Activated CD4-positive, alpha-beta T cell treated with anti-CD3 and anti-CD28 coated beads, Interleukin-2, amount 50 U/mL, for 4 hours (primary cell): Measurements from ENCODE around the gene NUMA1.

Experiments used
- DNase-seq, 2 experiments: peaks; one replicate each; pipeline ENCODE4 v3.0.0-alpha.2; 2020

The NUMA1 gene, protein sequence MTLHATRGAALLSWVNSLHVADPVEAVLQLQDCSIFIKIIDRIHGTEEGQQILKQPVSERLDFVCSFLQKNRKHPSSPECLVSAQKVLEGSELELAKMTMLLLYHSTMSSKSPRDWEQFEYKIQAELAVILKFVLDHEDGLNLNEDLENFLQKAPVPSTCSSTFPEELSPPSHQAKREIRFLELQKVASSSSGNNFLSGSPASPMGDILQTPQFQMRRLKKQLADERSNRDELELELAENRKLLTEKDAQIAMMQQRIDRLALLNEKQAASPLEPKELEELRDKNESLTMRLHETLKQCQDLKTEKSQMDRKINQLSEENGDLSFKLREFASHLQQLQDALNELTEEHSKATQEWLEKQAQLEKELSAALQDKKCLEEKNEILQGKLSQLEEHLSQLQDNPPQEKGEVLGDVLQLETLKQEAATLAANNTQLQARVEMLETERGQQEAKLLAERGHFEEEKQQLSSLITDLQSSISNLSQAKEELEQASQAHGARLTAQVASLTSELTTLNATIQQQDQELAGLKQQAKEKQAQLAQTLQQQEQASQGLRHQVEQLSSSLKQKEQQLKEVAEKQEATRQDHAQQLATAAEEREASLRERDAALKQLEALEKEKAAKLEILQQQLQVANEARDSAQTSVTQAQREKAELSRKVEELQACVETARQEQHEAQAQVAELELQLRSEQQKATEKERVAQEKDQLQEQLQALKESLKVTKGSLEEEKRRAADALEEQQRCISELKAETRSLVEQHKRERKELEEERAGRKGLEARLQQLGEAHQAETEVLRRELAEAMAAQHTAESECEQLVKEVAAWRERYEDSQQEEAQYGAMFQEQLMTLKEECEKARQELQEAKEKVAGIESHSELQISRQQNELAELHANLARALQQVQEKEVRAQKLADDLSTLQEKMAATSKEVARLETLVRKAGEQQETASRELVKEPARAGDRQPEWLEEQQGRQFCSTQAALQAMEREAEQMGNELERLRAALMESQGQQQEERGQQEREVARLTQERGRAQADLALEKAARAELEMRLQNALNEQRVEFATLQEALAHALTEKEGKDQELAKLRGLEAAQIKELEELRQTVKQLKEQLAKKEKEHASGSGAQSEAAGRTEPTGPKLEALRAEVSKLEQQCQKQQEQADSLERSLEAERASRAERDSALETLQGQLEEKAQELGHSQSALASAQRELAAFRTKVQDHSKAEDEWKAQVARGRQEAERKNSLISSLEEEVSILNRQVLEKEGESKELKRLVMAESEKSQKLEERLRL (N-terminal part only)

DNA sequence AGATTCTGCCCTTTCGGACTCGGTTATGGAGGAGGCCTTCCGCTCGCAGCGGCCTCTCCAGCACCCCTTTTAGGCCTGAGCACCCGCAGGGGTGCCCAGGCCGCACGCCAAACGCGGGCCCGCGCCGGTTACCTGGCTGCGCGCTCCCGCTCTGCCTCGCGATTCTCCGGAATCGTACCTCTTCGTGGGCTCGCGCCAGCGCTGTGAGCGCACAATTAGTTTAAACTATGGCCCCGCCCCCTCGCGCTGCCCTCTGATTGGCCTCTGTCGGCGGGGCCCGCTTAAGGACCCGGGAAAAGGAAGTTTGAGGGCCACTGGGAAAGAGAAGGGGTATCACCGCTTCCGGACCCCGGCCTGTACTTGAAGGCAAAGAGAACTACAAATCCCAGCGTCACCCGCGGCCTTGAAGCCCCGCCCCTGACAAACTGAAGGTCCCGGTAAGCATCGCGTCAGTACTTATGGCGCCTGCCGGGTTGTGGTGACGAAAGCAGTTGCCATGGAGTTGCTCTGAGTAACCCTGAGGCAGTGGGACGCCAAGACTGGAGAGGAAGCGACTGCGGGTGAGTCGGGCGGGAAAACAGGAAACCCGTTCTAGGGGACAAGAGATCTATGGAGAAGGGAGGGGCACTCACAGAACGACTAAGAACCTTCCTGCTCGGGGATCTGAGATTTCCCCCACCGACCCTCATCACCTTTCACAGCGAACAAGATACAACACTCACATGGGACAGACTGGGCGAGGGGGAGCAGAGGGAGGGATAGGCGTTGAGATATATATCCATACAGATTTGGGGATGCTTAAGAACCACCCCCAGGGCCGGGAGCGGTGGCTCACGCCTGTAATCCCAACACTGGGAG is at the start of gene NUMA1, which contains the start of gene LRRC51:
Gene NUMA1, minus strand, starts transcription at position 217 of the 858 bp plus-strand sequence. CDS start 44,599 bp downstream, outside the sequence.
Gene LRRC51, plus strand, starts transcription at position 525 of the 858 bp plus-strand sequence. CDS start 8,234 bp downstream, outside the sequence.
- DNase-seq = peak; percentile 99

DNA sequence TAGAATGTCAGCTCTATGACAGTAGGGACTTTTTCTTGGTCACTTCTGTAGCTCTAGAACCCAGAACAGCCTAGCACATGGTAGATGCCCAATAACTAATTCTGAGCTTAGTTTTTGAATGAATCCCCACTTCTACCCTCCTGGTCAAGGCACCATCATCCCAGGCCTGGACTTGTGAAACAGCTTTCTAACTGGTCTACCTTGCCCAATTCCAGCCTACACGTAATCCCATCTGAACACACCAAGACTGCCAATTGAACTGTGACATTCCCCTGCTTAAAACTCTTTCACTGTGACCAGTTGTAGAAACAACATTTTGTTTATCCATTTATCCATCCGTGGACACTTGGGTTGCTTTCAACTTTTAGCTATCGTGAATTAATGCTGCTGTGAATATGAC is 49.0 kb upstream of the NUMA1 start:
- no peak for DNase-seq

DNA sequence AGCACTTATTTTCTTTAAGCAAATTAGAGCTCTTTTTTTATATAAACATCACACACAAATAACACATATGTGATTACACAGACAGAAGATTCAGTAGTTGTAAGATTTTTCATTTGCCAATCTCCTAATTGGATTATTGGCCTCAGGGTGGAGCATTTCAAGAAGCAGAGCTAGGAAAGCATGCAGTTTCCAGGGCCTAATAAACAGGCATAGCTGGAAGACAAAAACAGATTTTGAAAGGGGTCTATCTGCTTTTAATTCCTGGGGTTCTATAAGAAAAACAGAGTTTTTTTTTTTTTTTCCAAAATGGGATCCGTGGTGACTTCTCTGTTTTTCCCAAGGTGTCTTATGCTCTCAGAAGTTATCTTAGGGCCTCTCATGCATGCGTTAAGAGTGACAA is 47.6 kb upstream of the NUMA1 start:
- no peak for DNase-seq

DNA sequence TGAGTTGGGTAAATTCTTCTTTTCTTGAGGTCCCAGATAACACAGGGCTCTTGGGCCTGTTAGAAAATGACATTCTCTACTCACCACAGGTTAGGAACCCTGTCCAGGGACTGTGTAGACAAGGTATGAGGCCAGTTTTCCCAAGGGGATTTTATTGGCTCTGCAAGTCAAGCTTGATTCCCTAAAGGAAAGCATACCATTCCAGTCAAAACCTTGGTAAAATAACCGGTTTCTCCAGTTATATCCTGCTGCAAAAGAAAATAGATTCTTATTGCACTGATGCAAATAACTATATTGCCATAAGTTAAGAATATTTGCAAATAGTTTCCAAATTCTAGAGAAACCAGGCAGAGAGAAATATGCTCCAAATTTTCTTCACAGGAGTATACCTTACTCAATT is 45.6 kb upstream of the NUMA1 start:
- no peak for DNase-seq

DNA sequence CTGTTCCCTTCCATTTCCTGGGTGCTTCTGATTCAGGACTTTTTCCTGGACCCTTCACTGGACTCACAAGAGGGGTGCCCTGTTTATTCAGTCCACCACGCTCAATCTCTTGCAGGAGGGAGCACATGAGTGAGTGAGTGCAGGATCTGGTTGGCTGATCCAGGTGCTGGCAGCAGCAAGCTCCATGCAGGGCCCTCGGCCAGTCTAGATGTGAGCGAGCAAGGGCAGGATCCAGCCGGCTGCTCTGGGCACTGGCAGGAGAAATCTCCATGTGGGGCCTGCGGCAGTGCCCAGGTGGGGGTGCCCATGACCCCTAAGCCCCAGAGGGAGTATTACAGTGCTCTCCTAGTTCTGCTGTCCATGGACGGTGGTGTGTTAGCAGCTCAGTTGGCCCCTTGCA is 43.7 kb upstream of the NUMA1 start:
- DNase-seq = no peak

DNA sequence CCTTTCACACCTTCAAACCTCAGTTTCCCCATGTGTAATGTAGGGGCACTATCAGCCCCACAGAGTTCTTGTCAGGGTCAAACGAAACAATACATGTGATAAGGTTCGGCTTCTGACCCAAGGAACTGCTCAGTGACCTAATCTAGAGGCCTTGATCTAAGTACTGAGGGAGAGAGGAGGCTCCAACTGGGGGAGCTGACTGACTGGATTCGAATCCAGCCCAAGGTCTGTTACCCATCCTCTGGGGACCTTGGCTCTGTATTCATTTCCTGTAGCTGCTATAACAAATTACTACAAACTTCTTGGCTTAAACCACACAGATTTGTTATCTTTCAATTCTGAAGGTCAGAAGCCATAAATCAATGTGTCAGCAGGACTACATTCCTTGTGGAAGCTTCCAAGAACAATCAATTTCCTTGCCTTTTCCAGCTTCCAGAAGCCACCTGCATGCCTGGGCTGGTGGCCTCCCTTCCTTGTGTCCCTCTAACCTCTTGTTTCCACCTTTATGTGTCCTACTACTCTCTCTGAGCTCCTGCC is 42.8 kb upstream of the NUMA1 start:
- DNase-seq = no peak

DNA sequence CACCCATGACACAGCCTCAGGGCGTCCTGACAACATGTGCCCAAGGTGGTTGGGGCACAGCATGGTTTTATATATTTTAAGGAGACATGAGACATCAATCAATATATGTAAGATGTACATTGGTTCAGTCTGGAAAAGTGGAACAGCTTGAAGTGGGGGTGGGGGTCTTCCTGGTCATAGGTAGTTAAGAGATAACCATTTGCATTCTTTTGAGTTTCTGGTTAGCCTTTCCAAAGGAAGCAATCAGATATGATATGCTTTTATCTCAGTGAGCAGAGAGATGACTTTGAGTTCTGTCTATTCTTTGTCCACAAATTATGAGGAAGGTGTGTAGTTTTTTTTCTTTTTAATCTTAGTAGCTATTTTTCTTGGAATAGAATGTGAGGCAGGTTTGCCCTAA is 42.3 kb upstream of the NUMA1 start:
- DNase-seq = no peak

DNA sequence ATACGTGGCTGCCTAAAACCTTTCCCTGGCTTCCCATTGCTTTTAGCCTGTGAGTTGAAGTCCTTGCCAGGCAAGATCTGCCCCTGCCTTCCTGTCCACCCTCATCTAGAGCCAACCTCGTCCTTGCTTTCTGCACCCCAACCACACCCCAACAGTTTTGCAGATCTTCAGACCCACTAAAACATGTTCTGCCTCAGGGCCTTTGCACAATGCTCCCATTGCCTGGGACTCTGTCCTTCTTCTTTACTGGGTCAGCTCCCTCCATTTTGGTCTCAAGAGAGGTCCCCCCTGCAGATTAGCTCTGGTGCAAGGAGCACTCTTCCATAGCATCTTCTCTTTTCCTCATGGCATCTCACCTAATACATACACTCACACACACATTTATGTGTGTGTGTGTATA is 40.6 kb upstream of the NUMA1 start:
- DNase-seq = no peak

DNA sequence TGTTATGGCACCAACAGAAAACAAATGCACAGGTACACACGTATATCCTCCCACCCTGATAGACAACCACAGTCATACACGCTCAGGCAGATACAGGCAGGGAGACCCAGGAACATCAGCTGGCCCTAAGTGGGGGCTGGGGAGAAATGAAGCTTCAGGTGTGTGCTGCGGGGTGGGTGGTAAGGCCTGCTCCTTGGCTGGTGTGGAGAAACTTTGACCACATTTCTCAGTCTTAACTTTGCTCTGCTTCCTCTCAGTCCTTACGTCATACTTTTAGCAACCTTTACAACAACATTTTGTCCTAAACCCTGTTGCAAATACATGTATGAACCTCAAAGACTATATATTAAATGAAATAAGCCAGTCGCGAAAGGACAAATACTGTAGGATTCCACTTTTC is 38.9 kb upstream of the NUMA1 start:
- no peak for DNase-seq

DNA sequence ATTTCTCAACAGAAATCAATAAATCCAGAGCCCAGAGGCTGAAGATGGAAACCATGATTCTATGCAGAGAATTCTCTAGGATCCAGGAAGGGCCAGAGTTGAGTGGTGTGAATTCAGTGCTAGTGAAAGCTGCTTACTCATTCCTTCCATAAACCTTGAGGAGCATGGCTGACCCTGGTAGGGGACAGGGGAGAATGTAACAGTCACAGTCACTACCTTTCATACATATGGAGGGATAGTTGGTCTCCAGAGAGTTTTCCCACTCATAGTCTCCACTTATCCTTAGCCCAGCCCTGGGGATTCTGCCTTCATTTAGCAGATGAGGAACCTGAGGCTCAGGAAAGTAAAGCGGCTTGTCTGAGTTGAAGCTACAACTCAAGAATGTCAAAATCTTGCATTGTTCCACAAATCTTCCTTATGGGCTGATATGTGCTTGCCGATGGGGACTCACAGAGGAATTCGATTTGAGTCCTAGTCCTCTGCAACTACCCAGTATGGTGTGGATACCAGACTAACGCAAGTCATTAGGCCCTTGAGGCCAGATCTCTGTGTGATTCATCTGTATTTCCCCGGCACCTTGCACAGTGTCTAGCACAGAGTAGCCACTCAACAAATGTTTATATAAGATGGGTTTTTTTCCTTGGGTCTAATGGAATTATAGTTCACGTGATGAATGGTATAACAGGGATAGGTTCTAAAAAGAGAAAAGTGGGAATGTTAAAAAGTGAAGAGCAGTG is 35.8 kb upstream of the NUMA1 start:
- DNase-seq = no peak

DNA sequence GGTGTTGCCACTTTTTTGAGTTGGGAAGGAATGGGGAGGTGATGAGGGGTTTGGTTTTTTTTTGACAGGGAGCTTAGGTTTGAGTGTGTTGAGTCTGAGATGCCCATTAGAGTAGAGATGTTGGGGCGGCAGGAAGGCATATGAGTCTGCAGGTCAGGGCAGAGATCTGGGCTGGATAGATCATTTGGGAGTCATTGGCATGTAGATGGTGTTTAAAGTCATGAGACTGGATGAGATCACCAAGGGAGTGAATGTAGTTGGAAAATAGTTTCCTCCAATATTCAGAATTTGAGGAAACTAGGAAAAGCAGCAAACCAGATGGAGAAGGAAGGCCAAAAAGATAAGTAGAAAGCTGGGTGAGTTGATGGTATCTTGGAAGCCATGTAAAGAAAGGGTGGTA is 34.2 kb upstream of the NUMA1 start:
- DNase-seq = no peak

DNA sequence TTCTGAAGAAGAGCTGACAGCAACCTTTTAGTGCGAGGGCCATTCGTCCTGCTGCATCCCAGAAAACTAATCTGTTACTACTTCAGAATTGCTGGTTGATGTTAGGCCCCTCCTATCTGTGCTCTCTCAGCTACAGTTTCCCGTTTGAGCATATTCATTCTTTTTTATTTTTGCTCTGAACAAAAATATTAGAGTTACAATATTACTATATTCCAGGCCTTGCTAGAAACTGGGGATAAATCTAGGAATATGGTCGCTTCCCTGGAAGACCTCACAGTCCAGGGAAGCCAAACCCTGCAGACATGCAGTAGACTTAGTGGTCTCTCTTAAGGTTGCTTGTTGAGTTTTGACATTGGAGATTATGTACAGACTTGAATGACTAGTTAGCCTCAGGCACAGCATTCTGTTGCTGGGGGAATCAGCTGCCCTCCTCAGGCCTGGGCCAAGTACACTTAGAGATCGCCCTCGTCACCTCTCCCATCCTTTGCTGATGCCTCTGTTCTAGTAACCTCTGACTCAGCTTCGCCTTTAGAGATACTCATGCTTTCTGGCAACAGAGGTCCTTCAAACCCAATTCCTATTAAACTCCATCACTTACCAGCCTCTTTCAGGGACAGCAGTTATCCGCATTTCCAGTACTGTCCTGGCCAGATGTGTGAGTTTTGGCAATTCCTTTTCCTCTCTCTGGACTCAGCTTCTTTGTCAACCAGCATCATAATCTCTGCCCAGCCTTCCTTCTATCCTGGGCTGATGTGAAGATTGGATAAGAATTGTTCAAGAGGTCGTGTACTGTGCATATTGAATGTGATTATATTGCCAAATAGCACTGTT is 32.9 kb upstream of the NUMA1 start:
- no peak for DNase-seq

DNA sequence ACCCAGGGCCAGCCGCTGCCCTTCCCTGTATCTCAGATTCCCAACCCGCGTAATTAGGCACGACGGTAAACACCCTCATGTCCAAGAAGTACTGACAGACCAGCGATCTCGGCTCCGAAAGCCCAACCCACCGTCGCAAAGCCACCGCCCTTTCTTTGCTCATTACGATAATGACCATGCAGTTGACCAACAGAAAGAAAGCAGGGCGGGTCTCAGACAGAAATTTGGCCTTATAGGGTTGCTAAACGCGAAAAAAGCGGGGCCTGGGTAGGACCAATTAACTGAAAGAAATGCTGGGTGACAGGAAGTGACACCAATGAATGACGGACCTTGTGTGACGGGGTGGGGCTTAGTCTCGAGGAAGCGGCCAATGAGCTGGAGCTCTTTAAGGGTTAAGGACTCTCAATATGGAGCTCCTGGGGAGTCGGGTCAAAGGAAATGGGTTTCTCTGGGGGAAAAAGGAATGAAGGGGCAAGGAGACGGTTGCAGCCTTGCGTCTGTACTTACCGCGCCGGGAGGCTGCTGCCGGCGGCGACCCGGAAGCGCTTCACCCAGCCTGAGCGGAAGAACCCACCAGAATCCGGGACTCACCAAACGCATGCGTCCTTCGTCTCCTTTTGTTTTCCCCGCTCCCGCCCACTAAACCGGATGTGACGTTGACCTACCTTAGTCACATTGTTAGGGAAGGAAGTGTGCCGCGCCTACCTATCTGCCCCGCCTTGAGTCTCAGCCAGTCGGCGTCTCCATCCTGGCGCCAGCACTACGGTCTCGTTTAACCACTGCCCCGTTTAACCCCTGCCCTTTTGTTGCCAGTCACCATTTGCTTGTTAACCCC is 32.0 kb upstream of the NUMA1 start, which contains the start of gene ANAPC15:
Gene ANAPC15, minus strand, starts transcription at position 553 of the 835 bp plus-strand sequence. CDS start 1,419 bp downstream, outside the sequence.
- peak; percentile 99 for DNase-seq

DNA sequence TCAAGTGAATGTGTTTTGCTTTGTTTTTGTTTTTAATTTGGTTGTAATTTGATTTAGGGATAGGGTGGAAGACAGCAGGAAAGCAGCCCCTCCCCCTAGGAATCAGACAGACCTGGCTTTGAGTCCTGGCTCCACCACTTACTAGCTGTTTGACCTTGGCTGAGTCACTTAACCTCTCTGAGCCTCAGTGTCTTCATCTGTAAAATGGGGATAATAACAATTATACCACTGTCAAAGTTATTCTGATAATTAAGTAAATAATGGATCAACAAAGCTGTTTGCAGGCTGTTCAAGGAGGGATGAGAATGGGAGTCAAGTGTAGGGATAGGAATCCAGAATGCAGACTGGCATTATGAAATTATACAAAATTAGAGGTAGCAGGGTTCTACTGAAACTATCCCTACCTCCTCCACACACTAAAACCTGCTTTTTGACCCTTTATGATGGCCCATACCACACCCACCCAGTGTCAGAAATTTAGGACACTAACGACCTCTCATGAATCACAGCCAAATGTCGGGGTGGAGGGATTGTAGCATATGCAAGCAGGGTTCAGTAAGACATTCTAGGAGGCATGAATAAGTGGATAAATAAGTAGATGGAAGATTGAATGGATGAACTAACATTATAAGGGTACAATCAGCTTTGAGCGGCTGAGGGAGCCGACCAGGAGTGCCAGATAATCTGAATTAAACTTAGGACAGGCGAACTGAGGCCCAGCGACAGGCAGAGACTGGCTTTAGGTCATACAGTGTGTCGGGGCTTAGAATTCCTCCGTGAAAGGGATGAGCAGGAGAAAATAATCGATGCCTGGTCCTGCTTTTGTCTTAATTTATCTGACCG is 31.2 kb upstream of the NUMA1 start:
- DNase-seq = no peak

DNA sequence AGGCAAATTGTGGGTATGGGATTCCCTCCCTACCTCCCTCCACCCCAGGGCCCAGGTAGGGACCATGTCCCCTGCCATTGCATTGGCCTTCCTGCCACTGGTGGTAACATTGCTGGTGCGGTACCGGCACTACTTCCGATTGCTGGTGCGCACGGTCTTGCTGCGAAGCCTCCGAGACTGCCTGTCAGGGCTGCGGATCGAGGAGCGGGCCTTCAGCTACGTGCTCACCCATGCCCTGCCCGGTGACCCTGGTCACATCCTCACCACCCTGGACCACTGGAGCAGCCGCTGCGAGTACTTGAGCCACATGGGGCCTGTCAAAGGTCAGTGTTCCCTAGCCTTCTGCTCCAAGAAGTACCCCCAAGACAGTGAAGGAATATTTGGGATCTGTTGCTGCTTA is 25.5 kb upstream of the NUMA1 start, which contains the start of gene TOMT:
Gene TOMT, plus strand, starts transcription at position 37 of the 400 bp plus-strand sequence. Its CDS starts 28 bp downstream, at position 65.
- DNase-seq = no peak

DNA sequence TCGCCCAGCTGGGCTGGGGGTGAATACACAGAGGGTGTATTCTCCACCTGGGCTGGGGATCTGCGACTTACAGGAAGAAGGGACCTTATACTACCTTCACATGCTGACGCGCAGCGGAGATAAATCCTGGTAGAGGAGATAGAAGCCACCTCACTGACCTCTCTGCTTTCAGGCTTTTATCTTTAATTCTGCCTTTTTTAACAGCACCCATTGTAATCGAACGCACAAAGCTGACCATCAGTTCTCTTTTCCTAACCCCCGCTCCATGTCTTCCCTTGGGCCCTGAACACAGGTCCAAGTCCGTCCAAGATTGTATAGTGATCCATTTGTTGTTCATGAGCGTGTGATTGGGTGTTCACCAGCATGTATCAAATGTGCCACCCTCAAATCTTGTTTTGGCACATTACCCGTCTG is 23.4 kb upstream of the NUMA1 start:
- DNase-seq = no peak

DNA sequence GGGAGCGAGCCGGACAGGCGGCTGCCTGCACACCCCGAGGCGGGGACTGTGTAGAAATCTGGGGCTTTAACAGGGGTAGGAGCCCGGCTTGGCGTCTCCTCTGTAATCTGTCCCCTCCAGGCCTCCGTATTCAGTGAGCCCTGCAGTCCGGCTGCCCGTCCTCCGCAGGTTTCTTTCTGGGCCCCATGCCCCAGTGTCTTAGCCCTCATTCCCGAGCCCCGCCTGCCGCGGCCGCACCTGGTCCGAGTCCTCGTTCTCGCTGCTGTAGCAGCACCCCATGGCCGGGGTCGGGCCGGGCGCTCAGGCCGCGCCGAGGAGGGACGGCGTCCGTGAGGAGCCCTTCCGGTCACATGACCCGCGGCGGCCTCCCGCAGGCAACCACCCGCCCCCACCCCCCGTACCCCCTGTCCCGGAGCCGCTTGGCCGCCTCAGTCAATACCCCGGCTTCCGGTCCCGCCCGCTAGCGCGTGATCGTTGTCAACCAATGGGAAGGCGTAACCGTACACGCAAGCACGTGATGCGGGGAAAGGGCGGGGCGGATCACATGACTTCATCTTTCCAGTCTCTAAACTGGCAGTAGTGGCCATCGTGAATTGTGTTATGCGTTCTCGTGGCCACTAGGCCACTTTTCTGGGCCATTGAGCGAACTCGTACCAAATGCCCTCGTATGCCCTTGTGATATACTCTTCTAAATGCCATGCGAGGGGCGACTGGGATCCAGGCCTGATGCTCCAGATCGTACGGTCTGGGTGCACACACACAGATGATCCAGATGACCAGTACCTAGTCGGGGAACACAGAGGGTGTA is 22.8 kb upstream of the NUMA1 start, which contains the start of gene LAMTOR1:
Gene LAMTOR1, minus strand, starts transcription at position 352 of the 808 bp plus-strand sequence. Its CDS starts 73 bp downstream, at position 279.
- DNase-seq = peak; percentile 97
